KMS-11 (cell line): ENCODE measurements around the gene USP53.
"Not testable (repeated sequence)": the region's sequence is repeated elsewhere in the genome, so short reads cannot be mapped to it uniquely, and the experiment has no call there.

Source experiments
- H2AFZ ChIP-seq: fragments of 200-600 bp; sonication (generic); 2 replicates; pipeline ENCODE4 v1.6.1; 2016; ENCODE audit warnings: antibody characterized with exemption, mixed run types, low read depth
- H3K27ac ChIP-seq: fragments of 200-600 bp; sonication (generic); 2 replicates; pipeline ENCODE4 v1.6.1; 2016; ENCODE audit warnings: mild to moderate bottlenecking, mixed run types
- H3K27me3 ChIP-seq: fragments of 200-600 bp; sonication (generic); 2 replicates; pipeline ENCODE4 v1.6.1; 2017; ENCODE audit warnings: mild to moderate bottlenecking, low read depth, mixed run types, moderate library complexity; ENCODE audit not compliant: insufficient read depth
- H3K36me3 ChIP-seq: fragments of 200-600 bp; sonication (generic); 2 replicates; pipeline ENCODE4 v1.6.1; 2017; ENCODE audit warnings: mild to moderate bottlenecking, mixed run types; ENCODE audit not compliant: insufficient read depth
- H3K4me1 ChIP-seq: fragments of 200-600 bp; sonication (generic); 2 replicates; pipeline ENCODE4 v1.6.1; 2016; ENCODE audit warnings: mild to moderate bottlenecking, low read depth, mixed run types; ENCODE audit not compliant: poor library complexity, severe bottlenecking
- H3K4me2 ChIP-seq: fragments of 200-600 bp; sonication (generic); 2 replicates; pipeline ENCODE4 v1.7.0; 2016; ENCODE audit warnings: mild to moderate bottlenecking, mixed run types
- H3K4me3 ChIP-seq: fragments of 200-600 bp; sonication (generic); IDR thresholded peaks from 2 replicates; pipeline ENCODE4 v1.6.1; 2017; ENCODE audit warnings: low read depth, low read length, mixed read lengths; ENCODE audit not compliant: insufficient read depth
- H3K79me2 ChIP-seq: fragments of 200-600 bp; sonication (generic); 2 replicates; pipeline ENCODE4 v1.6.1; 2016; ENCODE audit warnings: low read depth, mixed run types; ENCODE audit not compliant: insufficient read depth
- H3K9ac ChIP-seq: fragments of 200-600 bp; sonication (generic); 2 replicates; pipeline ENCODE4 v1.6.1; 2016; ENCODE audit warnings: mild to moderate bottlenecking, mixed run types
- H4K20me1 ChIP-seq: fragments of 200-600 bp; sonication (generic); 2 replicates; pipeline ENCODE4 v1.6.1; 2016; ENCODE audit warnings: mild to moderate bottlenecking, mixed run types; ENCODE audit not compliant: insufficient read depth
- TF ChIP-seq, protein P1 (sequence below): fragments of 200-600 bp; sonication (generic); conservative IDR thresholded peaks from 2 replicates; pipeline ENCODE4 v1.6.1; 2017; ENCODE audit warnings: low read depth, mild to moderate bottlenecking, antibody characterized with exemption, low read length, moderate library complexity, mixed read lengths

USP53 gene

GRCh38 chr4:119242417-119242816, 29.9 kb downstream of the USP53 start:
- H3K4me1 ChIP-seq = peaks cover 14% of the 10 kb centered on the region
- no peaks in the 10 kb centered on the region for H3K27me3 ChIP-seq
- TF ChIP-seq, protein P1, sequence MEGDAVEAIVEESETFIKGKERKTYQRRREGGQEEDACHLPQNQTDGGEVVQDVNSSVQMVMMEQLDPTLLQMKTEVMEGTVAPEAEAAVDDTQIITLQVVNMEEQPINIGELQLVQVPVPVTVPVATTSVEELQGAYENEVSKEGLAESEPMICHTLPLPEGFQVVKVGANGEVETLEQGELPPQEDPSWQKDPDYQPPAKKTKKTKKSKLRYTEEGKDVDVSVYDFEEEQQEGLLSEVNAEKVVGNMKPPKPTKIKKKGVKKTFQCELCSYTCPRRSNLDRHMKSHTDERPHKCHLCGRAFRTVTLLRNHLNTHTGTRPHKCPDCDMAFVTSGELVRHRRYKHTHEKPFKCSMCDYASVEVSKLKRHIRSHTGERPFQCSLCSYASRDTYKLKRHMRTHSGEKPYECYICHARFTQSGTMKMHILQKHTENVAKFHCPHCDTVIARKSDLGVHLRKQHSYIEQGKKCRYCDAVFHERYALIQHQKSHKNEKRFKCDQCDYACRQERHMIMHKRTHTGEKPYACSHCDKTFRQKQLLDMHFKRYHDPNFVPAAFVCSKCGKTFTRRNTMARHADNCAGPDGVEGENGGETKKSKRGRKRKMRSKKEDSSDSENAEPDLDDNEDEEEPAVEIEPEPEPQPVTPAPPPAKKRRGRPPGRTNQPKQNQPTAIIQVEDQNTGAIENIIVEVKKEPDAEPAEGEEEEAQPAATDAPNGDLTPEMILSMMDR = no peak
- no peak overlapping the region for H3K4me2 ChIP-seq
- no peak overlapping the region for H3K4me3 ChIP-seq
- H3K9ac ChIP-seq = no peak overlapping the region
- no peak overlapping the region for H2AFZ ChIP-seq
- no peak overlapping the region for H3K27ac ChIP-seq
- no peaks in the 10 kb centered on the region for H3K79me2 ChIP-seq
- no peaks in the 10 kb centered on the region for H3K36me3 ChIP-seq
- no peaks in the 10 kb centered on the region for H4K20me1 ChIP-seq

GRCh38 chr4:119243868-119244267, 31.4 kb downstream of the USP53 start:
- Histone ChIP-seq H3K27me3 (no peaks in the 10 kb centered on the region), H3K36me3 (no peaks in the 10 kb centered on the region), H3K4me3 (no peak overlapping the region), H3K9ac (no peak overlapping the region), H3K79me2 (no peaks in the 10 kb centered on the region), H3K4me2 (no peak overlapping the region), H3K4me1 (no peaks in the 10 kb centered on the region), H3K27ac (no peak overlapping the region), H2AFZ (no peak overlapping the region), H4K20me1 (no peaks in the 10 kb centered on the region)
- TF ChIP-seq, protein P1 = no peak

DNA sequence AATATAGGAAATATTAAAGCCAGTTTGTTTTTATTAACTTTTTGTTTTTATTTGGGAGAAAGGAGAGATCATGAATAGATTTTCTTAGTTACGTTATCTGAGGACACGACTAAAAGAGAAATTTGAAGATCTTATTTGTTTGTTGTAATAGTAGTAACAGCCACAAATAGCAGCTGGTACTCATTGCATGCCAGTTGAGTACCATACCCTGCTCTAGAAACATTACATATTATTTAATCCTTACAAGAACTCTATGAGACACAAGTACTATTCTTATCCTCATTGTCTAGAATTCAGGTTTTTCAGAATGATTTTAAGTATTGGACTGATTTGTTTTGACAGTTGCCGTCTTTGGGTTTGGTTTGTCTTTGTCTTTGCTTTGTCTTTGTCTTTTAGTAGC, 31.8 kb downstream of the USP53 start:
- H3K9ac ChIP-seq = no peak overlapping the region
- H3K36me3 ChIP-seq = no peaks in the 10 kb centered on the region
- H3K4me3 ChIP-seq = no peak overlapping the region
- no peak overlapping the region for H3K4me2 ChIP-seq
- no peaks in the 10 kb centered on the region for H3K4me1 ChIP-seq
- no peaks in the 10 kb centered on the region for H3K79me2 ChIP-seq
- no peak overlapping the region for H2AFZ ChIP-seq
- H3K27me3 ChIP-seq = no peaks in the 10 kb centered on the region
- no peak overlapping the region for H3K27ac ChIP-seq
- TF ChIP-seq, protein P1 = no peak
- H4K20me1 ChIP-seq = no peaks in the 10 kb centered on the region

DNA sequence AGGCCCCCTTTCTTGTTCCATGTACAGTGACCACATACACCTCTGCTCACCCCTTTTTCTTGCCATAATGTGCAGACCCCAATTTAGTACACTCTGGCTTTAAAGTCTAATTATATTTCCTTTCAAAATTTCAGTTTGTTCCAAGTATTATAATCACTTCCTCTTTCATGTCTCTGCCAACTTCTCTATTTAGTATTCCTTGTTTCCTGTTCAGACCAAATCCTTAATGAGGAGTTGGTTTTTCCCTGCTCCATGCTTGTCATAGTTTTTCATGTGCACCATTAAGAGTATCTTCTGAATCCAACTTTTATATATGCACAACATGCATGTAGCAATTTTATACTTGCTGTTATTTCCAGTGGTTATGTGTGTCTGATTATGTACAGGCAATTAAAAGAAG, 32.3 kb downstream of the USP53 start:
- Histone ChIP-seq H2AFZ (no peak overlapping the region), H3K79me2 (no peaks in the 10 kb centered on the region), H3K9ac (no peak overlapping the region), H3K4me2 (no peak overlapping the region), H3K36me3 (no peaks in the 10 kb centered on the region), H3K27me3 (no peaks in the 10 kb centered on the region), H3K4me1 (no peaks in the 10 kb centered on the region), H4K20me1 (no peaks in the 10 kb centered on the region), H3K27ac (no peak overlapping the region), H3K4me3 (no peak overlapping the region)
- TF ChIP-seq, protein P1 = no peak

DNA sequence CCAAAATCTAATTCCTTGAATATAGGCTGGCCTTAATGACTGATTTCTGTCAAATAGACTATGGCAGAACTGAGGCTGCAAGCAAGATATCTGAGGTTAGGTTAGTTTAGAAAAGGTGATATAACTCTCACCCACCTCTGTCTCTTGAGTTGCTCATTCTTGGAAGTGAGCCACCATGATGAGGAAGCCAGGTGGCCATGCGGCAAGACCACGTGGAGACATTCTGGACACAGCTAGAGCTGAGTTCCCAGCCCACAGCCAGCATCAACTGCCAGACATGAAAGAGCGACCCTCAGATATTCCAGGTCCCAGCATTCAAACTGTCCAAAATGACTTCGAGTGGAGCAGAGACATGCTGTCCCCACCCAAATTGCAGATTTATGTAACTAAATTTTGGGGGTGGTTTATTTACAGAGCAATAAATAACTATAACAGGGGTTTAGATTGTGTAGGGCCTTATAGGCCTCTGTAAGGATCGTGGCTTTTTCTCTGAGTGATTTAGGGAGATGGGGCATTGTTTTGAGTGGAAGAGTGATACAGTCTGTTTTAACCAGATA, 33.7 kb downstream of the USP53 start:
- H3K27me3 ChIP-seq = no peaks in the 10 kb centered on the region
- H4K20me1 ChIP-seq = no peaks in the 10 kb centered on the region
- no peak overlapping the region for H3K9ac ChIP-seq
- H3K27ac ChIP-seq = no peak overlapping the region
- H2AFZ ChIP-seq = no peak overlapping the region
- H3K36me3 ChIP-seq = no peaks in the 10 kb centered on the region
- no peak overlapping the region for H3K4me2 ChIP-seq
- TF ChIP-seq, protein P1 = no peak
- no peaks in the 10 kb centered on the region for H3K4me1 ChIP-seq
- no peaks in the 10 kb centered on the region for H3K79me2 ChIP-seq
- no peak overlapping the region for H3K4me3 ChIP-seq

DNA sequence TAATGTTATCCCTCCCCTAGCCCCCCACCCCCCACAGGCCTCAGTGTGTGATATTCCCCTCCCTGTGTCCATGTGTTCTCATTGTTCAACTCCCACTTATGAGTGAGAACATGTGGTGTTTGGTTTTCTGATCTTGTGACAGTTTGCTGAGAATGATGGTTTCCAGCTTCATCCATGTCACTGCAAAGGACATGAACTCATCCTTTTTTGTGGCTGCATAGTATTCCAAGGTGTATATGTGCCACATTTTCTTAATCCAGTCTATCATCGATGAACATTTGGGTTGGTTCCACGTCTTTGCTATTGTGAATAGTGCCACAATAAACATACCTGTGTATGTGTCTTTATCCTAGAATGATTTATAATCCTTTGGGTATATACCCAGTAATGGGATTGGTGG, 38.5 kb downstream of the USP53 start:
- not testable (repeated sequence) for H3K4me3 ChIP-seq, H3K36me3 ChIP-seq, H2AFZ ChIP-seq, H3K27ac ChIP-seq, H3K79me2 ChIP-seq, H3K4me2 ChIP-seq, H4K20me1 ChIP-seq, H3K9ac ChIP-seq, H3K27me3 ChIP-seq, H3K4me1 ChIP-seq

DNA sequence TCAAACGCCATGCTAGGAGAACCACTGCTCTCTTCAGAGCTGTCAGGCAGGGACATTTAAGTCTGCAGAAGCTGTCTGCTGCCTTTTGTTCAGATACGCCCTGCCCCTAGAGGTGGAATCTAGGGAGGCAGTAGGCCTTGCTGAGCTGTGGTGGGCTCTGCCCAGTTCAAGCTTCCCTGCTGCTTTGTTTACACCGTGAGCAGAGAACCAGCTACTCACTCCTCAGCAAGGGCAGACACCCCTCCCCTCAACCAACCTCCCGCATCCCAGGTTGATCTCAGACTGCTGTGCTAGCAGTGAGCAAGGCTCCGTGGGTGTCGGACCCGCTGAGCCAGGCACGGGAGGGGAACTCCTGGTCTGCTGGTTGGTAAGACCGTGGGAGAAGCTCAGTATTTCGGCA, 42.7 kb downstream of the USP53 start:
- not testable (repeated sequence) for H3K27ac ChIP-seq, H3K36me3 ChIP-seq, H3K4me3 ChIP-seq

More for the DNA sequence above, 42.7 kb downstream of the USP53 start:
- not testable (repeated sequence) for H3K79me2 ChIP-seq, H3K27me3 ChIP-seq, H3K4me2 ChIP-seq, H3K4me1 ChIP-seq, H4K20me1 ChIP-seq, H2AFZ ChIP-seq, H3K9ac ChIP-seq
